GM23338 (cell line): Measurements from ENCODE around the gene CDKN1C.

Experiments
- CREB1 ChIP-seq: fragments of 250-450 bp; sonication (Bioruptor Pico); IDR thresholded peaks from 2 replicates; pipeline ENCODE4 v1.5.0; 2020; ENCODE audit warnings: low read depth, mild to moderate bottlenecking, moderate library complexity
- EZH2 ChIP-seq: fragments of 200-600 bp; sonication (generic); IDR thresholded peaks from one replicate; pipeline ENCODE4 v1.8.0; 2017; ENCODE audit warnings: antibody characterized with exemption, mild to moderate bottlenecking, low read depth; ENCODE audit not compliant: unreplicated experiment
- EZH2phosphoT487 ChIP-seq: fragments of 200-600 bp; sonication (generic); IDR thresholded peaks from one replicate; pipeline ENCODE4 v1.8.1; 2018; ENCODE audit warnings: antibody characterized with exemption; ENCODE audit not compliant: unreplicated experiment
- JUNB ChIP-seq: IDR thresholded peaks from one replicate; pipeline ENCODE4 v1.6.1; 2016; ENCODE audit warnings: antibody characterized with exemption; ENCODE audit not compliant: unreplicated experiment
- POLR2AphosphoS5 ChIP-seq: IDR thresholded peaks from 2 replicates; pipeline ENCODE4 v1.6.1; 2016; ENCODE audit warnings: antibody characterized with exemption, low read depth
- STAT1 ChIP-seq: IDR thresholded peaks from one replicate; pipeline ENCODE4 v1.6.1; 2016; ENCODE audit warnings: antibody characterized with exemption; ENCODE audit not compliant: unreplicated experiment
- ZNF114 ChIP-seq: fragments of 250-450 bp; sonication (Bioruptor Pico); IDR thresholded peaks from 2 replicates; pipeline ENCODE4 v1.5.0; 2020; ENCODE audit warnings: mild to moderate bottlenecking, moderate library complexity
- ZNF331 ChIP-seq: fragments of 250-450 bp; sonication (Bioruptor Pico); IDR thresholded peaks from 2 replicates; pipeline ENCODE4 v1.5.0; 2020; ENCODE audit warnings: low read depth, mild to moderate bottlenecking, moderate library complexity
- TF ChIP-seq, protein P1 (sequence below), 2 experiments: fragments of 200-600 bp in 1 of 2; sonication (generic) in 1 of 2; conservative IDR thresholded peaks; 2 replicates each; pipeline versions ENCODE4 v1.5.1 to v1.6.1; 2016 to 2017; ENCODE audit warnings: antibody characterized with exemption in 2 of 2, low read depth in 2 of 2, mild to moderate bottlenecking in 2 of 2, moderate library complexity in 1 of 2
- TF ChIP-seq, protein P2 (sequence below): IDR thresholded peaks from one replicate; pipeline ENCODE4 v1.6.1; 2018; ENCODE audit warnings: antibody characterized with exemption; ENCODE audit not compliant: unreplicated experiment
- TF ChIP-seq, protein P3 (sequence below): IDR thresholded peaks from 2 replicates; pipeline ENCODE4 v1.6.1; 2016; ENCODE audit warnings: antibody characterized with exemption

DNA sequence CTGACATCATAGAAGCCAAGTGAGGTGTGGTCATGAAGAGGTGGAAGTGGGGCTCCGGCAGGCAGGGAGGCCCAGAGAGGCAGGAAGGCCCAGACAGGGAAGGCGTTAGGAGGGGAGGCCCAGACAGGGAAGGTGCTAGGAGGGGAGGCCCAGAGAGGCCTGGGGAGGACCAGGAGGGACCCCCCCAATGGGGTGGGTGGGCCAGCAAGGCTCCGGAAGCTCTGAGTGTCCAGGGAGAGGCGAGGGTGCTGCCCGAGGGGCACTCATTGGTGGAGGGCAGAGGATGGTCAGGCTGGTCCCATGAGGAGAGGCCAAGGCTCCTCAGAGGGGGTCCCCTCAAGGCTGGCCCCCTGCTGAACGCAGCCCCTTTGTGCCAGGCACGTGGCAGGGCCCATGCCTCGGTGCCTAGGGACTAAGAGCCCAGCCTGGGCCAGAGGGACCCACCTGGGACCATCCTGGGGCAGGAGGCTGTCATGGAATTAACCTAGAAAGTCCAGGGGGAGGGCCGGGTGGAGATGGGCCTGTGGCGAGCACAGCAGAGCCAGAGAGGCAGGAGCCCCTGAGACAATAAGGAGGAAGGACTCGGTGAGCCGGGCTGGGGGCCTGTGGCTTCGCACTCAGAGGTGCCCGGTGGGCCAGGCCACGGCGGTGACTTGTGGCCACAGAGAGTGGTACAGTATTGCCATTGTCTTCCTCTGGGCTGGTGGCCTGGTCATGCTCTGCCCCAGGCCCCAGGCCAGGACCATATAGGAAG is 31.5 kb upstream of the CDKN1C start:
- TF ChIP-seq, protein P1, sequence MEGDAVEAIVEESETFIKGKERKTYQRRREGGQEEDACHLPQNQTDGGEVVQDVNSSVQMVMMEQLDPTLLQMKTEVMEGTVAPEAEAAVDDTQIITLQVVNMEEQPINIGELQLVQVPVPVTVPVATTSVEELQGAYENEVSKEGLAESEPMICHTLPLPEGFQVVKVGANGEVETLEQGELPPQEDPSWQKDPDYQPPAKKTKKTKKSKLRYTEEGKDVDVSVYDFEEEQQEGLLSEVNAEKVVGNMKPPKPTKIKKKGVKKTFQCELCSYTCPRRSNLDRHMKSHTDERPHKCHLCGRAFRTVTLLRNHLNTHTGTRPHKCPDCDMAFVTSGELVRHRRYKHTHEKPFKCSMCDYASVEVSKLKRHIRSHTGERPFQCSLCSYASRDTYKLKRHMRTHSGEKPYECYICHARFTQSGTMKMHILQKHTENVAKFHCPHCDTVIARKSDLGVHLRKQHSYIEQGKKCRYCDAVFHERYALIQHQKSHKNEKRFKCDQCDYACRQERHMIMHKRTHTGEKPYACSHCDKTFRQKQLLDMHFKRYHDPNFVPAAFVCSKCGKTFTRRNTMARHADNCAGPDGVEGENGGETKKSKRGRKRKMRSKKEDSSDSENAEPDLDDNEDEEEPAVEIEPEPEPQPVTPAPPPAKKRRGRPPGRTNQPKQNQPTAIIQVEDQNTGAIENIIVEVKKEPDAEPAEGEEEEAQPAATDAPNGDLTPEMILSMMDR (conservative IDR thresholded peaks at IDR 0.05; ENCODE audit: low read depth in 2 of 2): no peak
- TF ChIP-seq EZH2 (no peak), POLR2AphosphoS5 (no peak), EZH2phosphoT487 (no peak), JUNB (no peak), CREB1 (no peak), STAT1 (no peak), ZNF331 (CRISPR knock-in tag) (no peak), ZNF114 (CRISPR knock-in tag) (no peak)
- TF ChIP-seq, protein P2, sequence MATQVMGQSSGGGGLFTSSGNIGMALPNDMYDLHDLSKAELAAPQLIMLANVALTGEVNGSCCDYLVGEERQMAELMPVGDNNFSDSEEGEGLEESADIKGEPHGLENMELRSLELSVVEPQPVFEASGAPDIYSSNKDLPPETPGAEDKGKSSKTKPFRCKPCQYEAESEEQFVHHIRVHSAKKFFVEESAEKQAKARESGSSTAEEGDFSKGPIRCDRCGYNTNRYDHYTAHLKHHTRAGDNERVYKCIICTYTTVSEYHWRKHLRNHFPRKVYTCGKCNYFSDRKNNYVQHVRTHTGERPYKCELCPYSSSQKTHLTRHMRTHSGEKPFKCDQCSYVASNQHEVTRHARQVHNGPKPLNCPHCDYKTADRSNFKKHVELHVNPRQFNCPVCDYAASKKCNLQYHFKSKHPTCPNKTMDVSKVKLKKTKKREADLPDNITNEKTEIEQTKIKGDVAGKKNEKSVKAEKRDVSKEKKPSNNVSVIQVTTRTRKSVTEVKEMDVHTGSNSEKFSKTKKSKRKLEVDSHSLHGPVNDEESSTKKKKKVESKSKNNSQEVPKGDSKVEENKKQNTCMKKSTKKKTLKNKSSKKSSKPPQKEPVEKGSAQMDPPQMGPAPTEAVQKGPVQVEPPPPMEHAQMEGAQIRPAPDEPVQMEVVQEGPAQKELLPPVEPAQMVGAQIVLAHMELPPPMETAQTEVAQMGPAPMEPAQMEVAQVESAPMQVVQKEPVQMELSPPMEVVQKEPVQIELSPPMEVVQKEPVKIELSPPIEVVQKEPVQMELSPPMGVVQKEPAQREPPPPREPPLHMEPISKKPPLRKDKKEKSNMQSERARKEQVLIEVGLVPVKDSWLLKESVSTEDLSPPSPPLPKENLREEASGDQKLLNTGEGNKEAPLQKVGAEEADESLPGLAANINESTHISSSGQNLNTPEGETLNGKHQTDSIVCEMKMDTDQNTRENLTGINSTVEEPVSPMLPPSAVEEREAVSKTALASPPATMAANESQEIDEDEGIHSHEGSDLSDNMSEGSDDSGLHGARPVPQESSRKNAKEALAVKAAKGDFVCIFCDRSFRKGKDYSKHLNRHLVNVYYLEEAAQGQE: no peak
- TF ChIP-seq, protein P3, sequence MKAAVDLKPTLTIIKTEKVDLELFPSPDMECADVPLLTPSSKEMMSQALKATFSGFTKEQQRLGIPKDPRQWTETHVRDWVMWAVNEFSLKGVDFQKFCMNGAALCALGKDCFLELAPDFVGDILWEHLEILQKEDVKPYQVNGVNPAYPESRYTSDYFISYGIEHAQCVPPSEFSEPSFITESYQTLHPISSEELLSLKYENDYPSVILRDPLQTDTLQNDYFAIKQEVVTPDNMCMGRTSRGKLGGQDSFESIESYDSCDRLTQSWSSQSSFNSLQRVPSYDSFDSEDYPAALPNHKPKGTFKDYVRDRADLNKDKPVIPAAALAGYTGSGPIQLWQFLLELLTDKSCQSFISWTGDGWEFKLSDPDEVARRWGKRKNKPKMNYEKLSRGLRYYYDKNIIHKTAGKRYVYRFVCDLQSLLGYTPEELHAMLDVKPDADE: no peak
